AG09309 (cell line): ENCODE results near the gene SLC5A10.

ENCODE experiments used
- DNase-seq: peaks from one replicate; pipeline ENCODE4 v3.0.0-alpha.2; 2010; ENCODE audit warnings: low read depth
- H3K4me3 ChIP-seq: 2 replicates; pipeline ENCODE4 v1.5.1; 2011; ENCODE audit warnings: mild to moderate bottlenecking, low read depth, low read length, moderate library complexity; ENCODE audit not compliant: control insufficient read depth
- TF ChIP-seq, protein P1 (sequence below): IDR thresholded peaks from 2 replicates; pipeline ENCODE4 v1.5.1; 2011; ENCODE audit warnings: mild to moderate bottlenecking, low read depth, low read length, inconsistent platforms; ENCODE audit not compliant: insufficient read depth, control insufficient read depth; ENCODE audit errors: missing control alignments

SLC5A10 gene

DNA sequence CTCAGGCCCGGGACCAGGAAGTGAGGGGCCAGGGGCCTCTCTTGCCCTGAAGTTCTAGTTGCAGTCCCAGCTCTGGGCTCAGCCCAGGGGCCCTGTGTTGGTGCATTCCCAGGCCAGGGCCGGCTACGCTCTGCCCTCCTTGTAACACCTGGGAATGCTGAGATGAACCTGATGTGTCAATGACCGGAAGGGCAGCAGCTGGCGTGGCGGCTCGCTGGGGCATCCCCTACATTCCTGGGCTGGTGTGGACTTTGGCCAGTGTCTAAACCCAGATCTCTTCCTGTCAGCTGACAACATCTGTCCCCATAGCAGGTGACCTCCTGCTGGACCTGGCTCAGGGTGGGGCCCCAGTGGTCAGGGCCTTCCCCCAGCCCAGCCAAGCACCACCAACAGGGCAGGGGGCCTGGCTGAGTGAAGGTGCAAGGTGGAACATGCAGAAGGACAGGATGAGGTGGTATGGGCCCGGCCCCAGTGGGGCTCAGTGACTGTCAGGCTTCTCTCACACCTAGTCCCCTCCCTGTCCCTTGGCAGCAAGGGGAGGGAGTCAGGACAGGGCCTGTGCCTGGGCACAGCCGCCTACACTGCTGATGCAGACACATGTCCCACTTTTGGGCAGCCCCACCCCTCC, 36.7 kb downstream of the SLC5A10 start:
- no peak for DNase-seq
- TF ChIP-seq, protein P1, sequence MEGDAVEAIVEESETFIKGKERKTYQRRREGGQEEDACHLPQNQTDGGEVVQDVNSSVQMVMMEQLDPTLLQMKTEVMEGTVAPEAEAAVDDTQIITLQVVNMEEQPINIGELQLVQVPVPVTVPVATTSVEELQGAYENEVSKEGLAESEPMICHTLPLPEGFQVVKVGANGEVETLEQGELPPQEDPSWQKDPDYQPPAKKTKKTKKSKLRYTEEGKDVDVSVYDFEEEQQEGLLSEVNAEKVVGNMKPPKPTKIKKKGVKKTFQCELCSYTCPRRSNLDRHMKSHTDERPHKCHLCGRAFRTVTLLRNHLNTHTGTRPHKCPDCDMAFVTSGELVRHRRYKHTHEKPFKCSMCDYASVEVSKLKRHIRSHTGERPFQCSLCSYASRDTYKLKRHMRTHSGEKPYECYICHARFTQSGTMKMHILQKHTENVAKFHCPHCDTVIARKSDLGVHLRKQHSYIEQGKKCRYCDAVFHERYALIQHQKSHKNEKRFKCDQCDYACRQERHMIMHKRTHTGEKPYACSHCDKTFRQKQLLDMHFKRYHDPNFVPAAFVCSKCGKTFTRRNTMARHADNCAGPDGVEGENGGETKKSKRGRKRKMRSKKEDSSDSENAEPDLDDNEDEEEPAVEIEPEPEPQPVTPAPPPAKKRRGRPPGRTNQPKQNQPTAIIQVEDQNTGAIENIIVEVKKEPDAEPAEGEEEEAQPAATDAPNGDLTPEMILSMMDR: no peak
- no peak overlapping the region for H3K4me3 ChIP-seq

DNA sequence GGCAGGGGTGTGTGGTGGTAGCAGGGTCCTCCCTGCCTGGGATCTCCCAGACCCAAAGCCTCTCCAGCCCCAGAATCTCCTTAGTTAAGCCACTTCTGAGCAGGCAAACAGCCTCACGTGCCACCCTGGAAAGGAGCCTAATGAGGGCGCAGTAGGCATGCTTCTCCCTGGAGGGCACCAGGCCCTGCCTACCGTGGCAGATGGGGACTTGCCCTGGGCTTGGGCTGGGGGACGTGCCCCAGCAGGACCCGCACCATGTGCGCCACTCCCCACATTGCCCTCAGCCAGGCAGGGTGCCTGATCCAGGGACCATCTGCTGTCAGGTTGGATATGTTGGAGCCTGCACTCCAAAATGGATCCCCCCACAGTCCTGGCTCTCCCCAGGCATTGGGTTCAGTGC, 38.4 kb downstream of the SLC5A10 start:
- TF ChIP-seq, protein P1: no peak
- no peak for DNase-seq
- H3K4me3 ChIP-seq: no peak overlapping the region

DNA sequence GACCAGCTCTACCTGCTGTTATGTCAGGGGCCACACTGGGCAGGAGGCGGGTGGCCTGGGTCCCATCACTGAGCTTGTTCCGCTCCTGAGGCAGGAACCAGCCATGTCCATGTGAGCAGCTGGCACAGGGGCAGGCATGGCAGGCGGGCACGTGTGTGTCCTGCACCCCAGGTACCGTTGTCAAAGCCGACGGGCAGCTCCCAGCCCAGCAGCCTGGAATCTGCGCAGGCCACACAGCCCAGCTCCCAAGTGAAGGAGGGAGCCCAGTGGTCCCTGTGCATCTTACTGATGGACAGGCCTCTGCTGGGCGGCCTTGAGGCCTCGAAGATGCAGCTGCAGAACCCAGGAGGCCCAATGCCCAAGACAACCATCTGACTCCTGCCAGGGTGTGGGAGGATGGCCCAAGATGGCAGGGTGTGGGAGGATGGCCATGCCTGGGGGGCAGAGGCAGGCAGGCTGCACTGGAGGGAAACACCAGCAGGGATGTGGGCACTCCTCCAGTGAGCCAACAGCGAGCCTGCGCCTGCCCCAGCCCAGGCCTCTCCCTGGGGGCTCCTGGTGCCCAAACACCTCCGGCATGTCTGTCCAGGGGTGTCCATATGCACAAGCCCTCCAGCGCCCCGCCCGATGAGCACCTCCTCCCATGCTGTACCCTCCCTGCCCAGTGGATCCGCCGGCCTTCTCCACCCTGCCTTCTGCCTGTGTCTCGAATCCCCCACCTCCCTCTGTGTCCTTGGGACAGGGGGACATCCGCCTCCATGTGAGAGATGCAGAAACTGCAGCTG, 39.8 kb downstream of the SLC5A10 start:
- TF ChIP-seq, protein P1: no peak
- H3K4me3 ChIP-seq: no peak overlapping the region
- DNase-seq: no peak

DNA sequence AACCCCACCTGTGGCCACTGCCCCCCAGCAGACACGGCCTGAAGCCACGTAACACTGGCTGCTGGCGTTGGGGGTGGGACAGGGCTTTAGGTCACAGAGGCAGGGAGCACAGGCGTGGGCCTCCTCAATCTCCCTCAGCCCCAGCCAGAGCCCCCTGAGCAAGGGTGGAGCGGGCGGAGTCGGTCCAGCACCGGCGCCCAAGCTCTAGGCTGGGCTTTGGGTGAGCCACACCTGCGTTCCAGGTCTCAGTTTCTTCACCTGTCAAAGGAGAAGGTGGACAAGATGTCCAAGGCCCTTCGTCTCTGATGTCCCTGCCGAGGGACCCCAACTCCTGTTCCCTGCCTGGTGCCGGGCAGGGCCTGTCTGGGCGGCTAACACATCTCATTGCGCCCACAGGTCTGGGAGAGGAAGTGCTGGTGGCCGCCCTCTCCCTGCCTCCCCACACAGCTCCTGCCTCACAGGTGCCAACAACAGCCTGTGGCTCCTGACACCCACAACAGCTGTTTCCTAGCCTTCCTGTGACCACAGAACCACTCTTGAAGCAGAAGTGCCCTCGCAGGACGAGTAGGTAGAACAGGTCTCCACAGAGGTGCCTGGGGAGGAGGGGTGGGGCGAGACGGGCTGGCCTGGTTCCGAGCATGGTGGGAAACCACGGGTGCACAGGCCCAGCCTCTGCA, 40.6 kb downstream of the SLC5A10 start:
- no peak overlapping the region for H3K4me3 ChIP-seq
- TF ChIP-seq, protein P1: no peak

DNA sequence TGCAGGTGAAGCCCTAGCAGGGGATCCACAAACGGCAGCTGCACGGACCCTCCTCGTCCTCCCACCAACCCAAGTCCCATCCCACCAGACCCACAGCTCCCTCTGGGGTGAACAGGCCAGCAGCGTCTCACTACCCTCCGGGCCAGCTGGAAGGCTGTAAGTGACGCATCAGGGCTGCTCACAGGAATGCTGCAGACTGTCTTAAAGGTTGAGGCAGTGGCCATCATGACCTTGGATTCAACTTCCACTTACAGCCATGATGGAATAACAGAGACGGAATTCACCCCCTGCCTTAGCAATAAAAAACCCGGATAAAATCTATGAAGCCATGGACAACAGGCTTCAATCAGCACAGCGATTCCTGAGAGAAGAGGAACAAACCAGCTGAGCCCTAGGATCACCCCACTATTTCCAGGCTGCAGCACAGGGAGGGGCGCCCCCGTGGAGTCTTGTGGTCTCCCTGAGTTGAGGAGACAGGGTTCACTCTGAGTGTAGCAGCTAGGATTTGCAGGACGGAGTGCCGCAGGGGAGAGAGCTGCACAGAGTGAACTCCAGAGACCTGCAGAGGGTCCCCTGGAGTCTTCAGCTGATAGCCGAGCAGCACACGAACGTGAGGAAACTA, 42.1 kb downstream of the SLC5A10 start:
- TF ChIP-seq, protein P1: no peak
- DNase-seq: no peak
- no peak overlapping the region for H3K4me3 ChIP-seq

More for the DNA sequence above, 40.6 kb downstream of the SLC5A10 start:
- no peak for DNase-seq

DNA sequence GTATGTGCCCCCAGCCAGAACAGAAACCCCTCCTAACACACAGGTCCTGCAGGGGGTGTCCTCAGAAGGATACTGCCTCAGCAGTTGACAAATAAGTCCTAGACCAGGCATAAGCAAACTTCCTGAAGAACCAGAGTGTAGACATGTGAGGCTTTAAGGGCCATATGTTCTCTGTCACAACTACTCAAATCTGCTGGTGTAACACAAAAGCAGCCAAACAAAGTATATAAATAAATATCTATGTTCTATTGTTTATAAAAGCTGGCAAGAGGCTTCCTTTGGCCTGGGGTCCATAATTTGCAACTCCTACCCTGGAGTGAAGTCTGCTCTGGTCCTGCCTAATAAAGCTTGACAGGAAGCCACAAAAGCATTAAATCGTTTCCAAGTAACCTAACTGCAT, 42.7 kb downstream of the SLC5A10 start:
- TF ChIP-seq, protein P1: no peak
- H3K4me3 ChIP-seq: no peak overlapping the region
- DNase-seq: no peak
